GM18526 (cell line): ENCODE results near the gene UBE2L5.
A peak's percentile ranks its signal among the peaks of the same experiment; 100 is the strongest.

ENCODE experiments used
- POLR2A ChIP-seq: IDR thresholded peaks from 3 replicates; pipeline ENCODE4 v1.6.1; 2011; ENCODE audit not compliant: insufficient read length; ENCODE audit errors: extremely low read depth

Gene UBE2L5

GRCh38 chr13:30422054-30422839, at the start of gene UBE2L5:
UBE2L5 (plus strand) TSS chr13:30422493; CDS start chr13:30427991, 5,498 bp downstream.
- peak; percentile 83 for TF ChIP-seq POLR2A

GRCh38 chr13:30373727-30374126, 48.6 kb upstream of the UBE2L5 start:
- TF ChIP-seq POLR2A: peak; percentile 33

GRCh38 chr13:30375265-30375835, 46.9 kb upstream of the UBE2L5 start:
- TF ChIP-seq POLR2A: peak; percentile 15

- TF ChIP-seq POLR2A: no peak
Observed at GRCh38 chr13:30376426-30377311, 45.6 kb upstream of the UBE2L5 start.

GRCh38 chr13:30377312-30377685, 45.0 kb upstream of the UBE2L5 start:
- no peak for TF ChIP-seq POLR2A

- TF ChIP-seq POLR2A: no peak
Observed at GRCh38 chr13:30378191-30378590, 44.1 kb upstream of the UBE2L5 start.

GRCh38 chr13:30381049-30381448, 41.2 kb upstream of the UBE2L5 start:
- TF ChIP-seq POLR2A: no peak

- TF ChIP-seq POLR2A: no peak
Observed at GRCh38 chr13:30382836-30383525, 39.3 kb upstream of the UBE2L5 start.

GRCh38 chr13:30388406-30389283, 33.6 kb upstream of the UBE2L5 start:
- TF ChIP-seq POLR2A: no peak

GRCh38 chr13:30391956-30392680, 30.2 kb upstream of the UBE2L5 start:
- no peak for TF ChIP-seq POLR2A

- no peak for TF ChIP-seq POLR2A
Observed at GRCh38 chr13:30392681-30393045, 29.6 kb upstream of the UBE2L5 start.

GRCh38 chr13:30394751-30395191, 27.5 kb upstream of the UBE2L5 start:
- TF ChIP-seq POLR2A: no peak

- peak; percentile 57 for TF ChIP-seq POLR2A
Observed at GRCh38 chr13:30395192-30396158, 26.8 kb upstream of the UBE2L5 start.
